HG02798 (cell line): ENCODE measurements around the gene FGL2.
A peak's percentile ranks its signal among the peaks of the same experiment; 100 is the strongest.
"Not testable (repeated sequence)": the region's sequence is repeated elsewhere in the genome, so short reads cannot be mapped to it uniquely, and the experiment has no call there.

Source experiments
- ATAC-seq: cut with Tn5 transposase; IDR thresholded peaks from one replicate; pipeline ENCODE4 v1.9.1; 2021; ENCODE audit warnings: mild to moderate bottlenecking; ENCODE audit not compliant: unreplicated experiment, poor library complexity

FGL2 gene

DNA sequence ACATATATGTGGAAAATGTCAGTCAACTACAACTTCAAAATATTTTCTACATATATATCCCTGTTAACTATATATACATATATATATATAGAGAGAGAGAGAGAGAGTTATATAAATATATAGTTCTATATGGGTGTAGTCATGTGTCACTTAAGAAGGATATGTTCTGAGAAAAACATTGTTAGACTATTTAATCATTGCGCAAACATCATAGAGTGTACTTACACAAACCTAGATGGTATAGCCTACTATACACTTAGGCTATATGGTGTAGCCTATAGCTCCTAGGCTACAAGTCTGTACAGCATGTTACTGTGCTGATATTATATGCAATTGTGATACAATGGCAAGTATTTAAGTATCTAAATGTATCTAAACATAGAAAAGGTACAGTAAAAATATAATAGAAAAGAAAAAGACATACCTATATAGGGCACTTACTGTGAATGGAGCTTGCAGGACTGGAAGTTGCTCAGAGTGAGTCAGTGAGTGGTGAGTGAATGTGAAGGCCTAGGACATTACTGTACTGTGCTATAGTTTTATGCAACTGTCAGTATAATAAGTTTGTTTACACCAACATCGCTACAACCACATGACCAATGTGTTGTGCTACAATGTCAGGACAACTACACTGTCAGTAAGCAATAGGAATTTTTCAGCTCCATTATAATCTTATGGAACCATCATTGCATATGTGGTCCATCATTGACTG lies 18.0 kb upstream of the FGL2 start:
- no peak for ATAC-seq

- ATAC-seq, result no peak
These were observed 16.7 kb upstream of the FGL2 start for GRCh38 chr7:77216181-77216845.

- ATAC-seq, result no peak
These were observed 10.0 kb upstream of the FGL2 start for GRCh38 chr7:77209479-77210139.

GRCh38 chr7:77208416-77208815 lies 8.8 kb upstream of the FGL2 start:
- no peak for ATAC-seq

DNA sequence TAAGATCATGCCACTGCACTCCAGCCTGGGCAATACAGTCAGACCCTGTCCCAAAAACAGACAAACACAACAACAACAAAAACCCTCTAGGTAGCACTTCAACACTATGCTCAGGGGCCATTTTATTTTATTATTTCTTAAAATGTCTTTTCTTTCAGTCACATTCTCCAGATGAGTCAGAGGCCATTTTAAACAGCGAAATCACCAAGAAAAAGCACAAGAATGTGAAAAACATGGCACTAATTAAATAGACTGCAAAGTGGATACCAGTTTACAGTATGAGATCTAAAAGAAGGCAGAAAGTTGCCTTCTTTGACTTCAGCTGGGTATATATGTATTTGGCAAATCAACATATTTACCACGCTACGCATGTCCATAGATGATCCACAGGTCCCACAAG lies 6.1 kb upstream of the FGL2 start:
- ATAC-seq, result no peak

DNA sequence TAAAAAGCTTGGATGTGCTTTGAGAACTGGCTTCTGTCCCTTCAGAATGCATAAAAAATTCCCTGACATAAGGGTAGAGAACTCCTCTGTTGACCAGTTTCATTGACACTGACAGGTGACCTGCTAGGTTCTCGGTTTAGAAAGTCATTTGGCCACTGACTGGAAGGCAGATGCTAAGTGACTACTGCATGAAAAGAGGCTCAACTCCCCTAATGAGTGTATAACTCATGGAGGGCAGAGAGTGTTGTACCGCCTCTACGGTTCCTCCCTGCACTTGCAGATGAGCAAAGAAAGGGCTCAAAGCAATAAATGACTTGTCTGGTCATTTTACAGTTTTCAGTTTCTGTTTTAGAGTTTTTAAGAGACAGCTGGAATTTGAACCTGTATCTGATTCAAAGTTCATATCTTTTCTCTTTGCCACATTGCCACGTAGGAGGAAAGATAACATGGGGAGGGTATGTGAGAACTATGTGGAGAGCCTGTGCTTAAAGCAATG lies 2.9 kb upstream of the FGL2 start:
- peak; percentile 96 for ATAC-seq

GRCh38 chr7:77200542-77200941 lies 923 bp upstream of the FGL2 start:
- no peak for ATAC-seq

DNA sequence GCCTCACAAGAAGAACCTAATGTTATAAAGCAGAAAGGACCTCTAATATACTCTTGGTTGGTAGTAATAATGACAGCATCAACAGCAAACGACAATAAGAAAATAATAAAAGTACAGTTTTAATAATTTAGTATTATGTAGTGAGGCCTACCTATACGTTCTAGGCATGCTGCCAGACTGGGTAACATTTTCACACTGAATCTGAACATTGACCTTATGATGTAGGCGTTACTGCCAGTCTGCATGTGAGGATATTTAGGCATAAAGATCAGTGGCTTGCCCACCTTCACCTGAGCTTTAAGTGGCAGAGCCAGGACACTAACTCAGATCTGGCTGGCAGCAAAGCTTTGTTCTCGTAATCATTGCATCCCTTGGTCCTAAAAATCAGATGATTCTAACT lies 2.5 kb downstream of the FGL2 start:
- no peak for ATAC-seq

DNA sequence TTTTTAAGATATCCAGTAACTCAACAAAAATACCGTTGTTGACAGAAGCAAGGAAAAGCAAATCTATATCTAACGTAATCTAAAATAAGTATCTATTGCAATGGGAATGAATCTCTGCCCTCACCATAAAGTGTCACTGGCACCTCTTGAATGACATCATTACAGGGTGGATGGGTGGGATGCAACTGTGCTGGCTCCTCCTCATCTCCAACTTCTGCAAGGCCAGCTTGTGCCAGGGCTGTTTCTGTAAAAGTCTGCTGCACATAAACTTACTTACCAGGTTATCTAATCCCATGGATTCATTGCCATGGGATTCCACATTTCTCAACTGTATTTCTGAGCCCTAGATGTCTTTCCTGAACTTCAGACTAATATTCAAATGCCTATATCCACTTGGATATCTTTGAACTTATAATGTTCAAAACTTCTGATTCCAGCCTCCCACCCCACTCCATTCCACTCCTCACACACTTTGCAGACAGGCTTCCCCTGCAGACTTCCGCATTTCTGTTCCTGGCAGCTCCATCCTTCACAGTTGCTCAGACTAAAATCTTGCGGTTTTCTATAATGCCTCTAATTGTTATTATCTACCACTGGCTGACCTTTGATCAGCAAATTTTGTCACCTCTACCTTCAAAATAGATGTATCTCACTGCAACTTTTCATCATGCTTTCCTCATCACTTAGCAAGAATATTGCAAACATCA lies 10.7 kb downstream of the FGL2 start:
- ATAC-seq, result no peak

DNA sequence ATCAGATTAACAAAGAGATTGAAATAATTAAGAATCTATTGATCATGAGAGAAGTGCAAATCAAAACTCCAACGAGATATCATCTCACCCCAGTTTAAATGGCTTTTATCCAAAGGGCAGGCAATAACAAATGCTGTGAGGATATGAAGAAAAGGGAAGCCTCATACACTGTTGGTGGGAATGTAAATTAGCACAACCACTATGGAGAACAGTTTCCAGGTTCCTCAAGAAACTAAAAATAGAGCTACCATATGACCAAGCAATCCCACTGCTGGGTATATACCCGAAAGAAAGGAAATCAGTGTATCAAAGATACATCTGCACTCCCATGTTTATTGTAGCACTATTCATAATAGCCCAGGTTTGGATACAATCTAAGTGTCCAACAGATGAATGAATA lies 13.8 kb downstream of the FGL2 start:
- ATAC-seq, result no peak

DNA sequence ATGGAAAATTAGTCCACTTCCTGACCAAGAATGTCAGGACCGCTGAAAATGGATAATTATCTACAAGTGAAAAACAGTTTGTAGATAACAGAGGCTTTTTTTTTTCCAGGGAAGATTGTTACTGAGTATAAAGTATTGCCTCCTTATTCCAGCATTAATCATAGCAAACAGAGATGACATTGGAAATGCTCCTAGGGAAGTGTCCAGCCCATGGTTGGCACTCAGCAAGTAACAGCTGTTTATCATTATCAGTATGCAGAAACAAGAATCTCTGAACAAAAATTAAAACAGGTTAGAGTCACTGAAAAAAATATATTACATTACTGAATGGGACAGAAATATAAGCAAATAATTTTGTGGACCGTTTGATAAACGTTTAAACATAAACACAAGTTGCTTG lies 14.6 kb downstream of the FGL2 start:
- no peak for ATAC-seq

- no peak for ATAC-seq
These were observed 15.2 kb downstream of the FGL2 start for GRCh38 chr7:77184463-77184862.

- no peak for ATAC-seq
These were observed 17.4 kb downstream of the FGL2 start for GRCh38 chr7:77182261-77182660.

GRCh38 chr7:77181734-77182133 lies 17.9 kb downstream of the FGL2 start:
- ATAC-seq, result no peak

- no peak for ATAC-seq
These were observed 18.5 kb downstream of the FGL2 start for GRCh38 chr7:77181015-77181595.

GRCh38 chr7:77178024-77178423 lies 21.6 kb downstream of the FGL2 start:
- not testable (repeated sequence) for ATAC-seq

GRCh38 chr7:77177321-77177904 lies 22.2 kb downstream of the FGL2 start:
- not testable (repeated sequence) for ATAC-seq

- ATAC-seq, result peak; percentile 55
These were observed 24.3 kb downstream of the FGL2 start for GRCh38 chr7:77175274-77175800.

DNA sequence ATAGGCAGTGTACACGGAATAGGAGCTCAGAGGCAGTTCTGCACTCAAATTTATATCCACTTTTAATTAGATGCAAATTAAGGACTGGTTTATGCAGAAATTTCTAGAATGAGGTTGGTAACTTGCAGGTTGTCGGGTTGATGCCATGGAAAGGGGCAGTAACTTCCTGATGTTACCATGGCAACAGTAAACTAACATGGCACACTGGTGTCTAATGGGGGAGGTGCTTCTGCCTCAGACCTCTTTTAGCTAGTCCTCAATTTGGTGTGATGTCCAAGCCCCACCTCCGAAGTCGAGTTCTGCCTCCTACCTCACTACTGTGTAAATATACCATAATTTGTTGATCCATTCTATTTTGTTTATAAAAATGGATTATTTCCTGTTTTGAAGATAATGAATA lies 25.2 kb downstream of the FGL2 start:
- ATAC-seq, result not testable (repeated sequence)
